ENCODE measurements around the gene ZNF691.
"Not testable (repeated sequence)": the region's sequence is repeated elsewhere in the genome, so short reads cannot be mapped to it uniquely, and the experiment has no call there.

The ZNF691 gene, protein sequence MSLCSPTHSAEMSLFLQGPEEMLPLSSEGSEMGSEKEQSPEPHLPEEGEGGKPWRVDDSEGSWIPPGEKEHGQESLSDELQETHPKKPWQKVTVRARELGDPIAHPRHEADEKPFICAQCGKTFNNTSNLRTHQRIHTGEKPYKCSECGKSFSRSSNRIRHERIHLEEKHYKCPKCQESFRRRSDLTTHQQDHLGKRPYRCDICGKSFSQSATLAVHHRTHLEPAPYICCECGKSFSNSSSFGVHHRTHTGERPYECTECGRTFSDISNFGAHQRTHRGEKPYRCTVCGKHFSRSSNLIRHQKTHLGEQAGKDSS

DNA sequence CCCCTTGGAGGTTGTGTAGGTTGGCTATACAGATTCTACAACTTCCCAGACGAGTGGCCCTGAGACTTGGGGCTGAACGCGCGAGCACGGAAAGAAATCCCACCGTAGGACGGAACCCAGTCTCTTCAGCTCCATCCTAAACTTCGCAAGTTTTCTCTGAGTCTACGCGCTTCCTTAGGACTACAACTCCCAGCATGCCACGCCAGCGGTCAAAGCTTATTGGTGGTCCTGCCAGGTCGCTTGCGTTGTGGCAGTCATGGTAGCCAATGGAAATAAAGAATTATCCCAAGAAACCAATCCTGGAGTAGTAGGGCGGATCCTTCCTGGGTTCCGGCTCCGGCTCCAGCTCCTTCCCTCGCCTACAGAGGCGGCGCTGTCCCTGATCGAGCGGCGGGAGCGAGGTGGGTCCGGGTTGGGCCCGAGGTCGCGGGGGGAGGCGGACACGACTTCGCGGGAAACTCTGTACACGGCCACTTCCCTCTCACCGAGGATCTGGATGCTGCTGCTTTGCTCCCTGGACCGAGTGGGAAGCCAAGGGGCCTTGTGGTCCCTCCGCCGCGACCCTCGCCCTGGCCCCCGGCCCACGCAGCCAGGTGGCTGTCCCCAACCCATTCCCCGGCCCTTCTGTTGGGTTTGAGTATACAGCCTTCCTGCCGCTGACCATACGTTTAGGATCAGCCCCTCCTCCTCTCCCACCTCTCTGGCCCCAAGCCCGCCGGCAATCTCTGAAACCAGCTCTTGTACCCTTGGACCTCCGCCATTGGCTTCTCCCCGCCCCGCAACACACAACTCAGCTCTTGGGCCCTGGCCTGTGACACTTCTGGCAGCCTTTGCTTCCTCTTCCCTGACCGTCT, at the start of gene ZNF691:
TSS of gene ZNF691 (plus strand) at position 357 of the 854 bp plus-strand sequence. CDS start 3,046 bp downstream, outside the sequence.
- peak; percentile 91 to 93 for DNase-seq (ENCODE audit: low read depth in 2 of 2)

DNA sequence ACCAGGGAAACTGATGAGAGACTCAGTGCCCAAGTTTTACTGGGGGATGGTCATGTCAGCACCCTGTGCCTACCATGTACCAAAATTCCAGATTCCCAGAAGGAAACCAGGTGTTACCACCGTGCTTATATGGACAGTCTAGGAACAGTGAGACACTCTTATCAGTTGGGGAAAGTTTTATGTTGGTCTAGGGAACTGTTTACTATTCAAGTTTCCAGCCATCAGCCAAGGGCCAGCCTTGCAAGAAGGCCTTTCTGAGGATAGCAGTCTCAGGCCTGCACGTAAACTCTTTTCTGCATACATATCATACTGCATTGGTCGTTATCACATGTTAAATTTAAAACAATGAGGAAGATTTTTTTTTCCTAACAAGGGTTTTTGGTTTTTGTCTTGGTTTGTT, 49.0 kb upstream of the ZNF691 start:
- no peak for DNase-seq (ENCODE audit: low read depth in 2 of 2)

DNA sequence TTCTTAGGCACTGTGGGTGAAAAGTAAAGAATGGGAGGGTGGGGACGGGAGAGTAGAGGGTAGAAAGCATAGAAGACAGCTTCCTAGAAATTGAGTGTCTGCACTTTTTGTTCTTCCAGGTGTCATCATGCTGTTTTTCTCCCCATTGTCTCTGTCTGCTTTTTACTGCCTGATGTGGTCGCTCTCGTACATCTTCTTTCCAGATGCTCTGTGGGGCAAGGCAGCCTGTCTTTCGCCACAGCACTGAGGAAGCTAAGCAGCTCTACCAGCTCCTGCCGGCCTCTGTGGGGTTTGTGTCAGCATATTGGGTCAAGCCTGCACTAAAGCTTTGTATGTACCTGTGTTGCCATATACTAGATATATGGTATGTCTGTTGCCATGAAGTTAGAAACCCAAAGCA, 48.4 kb upstream of the ZNF691 start:
- no peak for DNase-seq (ENCODE audit: low read depth in 2 of 2)

DNA sequence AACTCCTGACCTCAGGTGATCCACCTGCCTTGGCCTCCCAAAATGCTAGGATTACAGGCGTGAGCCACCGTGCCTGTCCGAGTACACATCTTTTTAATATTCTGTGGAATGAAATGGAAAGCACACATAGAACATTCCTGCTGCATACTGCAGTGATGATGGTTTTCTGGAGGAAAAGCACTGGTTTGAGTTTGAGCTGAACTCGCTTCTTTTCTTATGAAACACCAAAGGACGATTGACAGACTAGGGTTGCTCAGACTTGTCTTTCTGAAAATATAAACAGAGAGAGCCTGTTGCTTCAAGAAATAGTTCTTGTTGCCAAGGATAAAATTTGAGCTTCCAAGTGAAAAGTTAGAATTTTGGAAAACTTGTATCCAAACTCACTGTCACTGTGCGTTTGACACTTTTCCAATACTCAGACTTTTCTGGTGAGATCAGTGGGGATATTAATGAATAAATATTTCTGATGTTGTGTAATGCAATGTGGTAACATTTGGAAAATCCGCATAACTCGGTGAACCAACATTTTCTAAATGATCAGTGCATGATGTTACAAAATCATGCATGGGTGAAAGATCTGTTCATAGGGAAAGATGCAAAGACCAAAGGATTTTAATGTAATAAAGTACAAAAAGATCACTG, 44.5 kb upstream of the ZNF691 start:
- peak; percentile 53 to 54 for DNase-seq (ENCODE audit: low read depth in 2 of 2)

DNA sequence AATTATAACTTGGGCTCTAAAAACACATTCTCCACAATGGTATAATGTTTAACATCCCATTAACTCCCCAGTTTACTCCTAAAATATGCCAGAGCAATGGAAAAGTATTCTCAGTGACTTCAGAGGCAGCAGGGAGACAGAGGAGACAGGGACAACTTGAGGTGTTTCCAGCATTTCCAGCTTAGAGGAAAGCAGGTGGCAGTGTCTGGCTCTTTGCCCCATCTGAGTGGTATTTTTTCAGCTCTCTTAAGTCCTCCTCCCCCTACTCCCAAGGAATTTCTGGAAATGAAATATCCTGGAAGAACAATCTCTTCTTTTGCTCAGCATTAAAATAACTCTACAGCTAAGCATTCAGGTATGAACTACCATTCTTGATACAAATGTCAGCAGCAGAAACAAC, 40.2 kb upstream of the ZNF691 start:
- DNase-seq (ENCODE audit: low read depth in 2 of 2) = no peak

DNA sequence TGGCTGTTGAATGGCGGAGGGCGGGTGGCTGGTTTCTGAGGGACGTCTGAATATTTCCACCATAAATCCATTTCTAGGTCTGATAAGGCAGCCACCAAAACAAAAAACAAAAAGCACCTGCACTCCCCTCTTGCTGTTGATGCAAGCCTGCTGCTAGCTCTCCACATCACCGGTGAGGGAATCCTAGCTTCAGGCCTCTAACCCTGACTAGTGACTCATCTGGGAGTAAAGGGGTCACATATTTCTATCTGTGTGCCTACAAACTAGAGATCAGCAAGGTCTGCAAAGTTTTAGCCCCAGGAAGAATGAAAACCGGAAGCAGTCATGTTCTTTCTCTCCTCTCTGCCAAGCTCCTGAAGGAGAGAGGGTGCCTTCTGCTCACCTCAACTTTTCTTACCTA, 39.8 kb upstream of the ZNF691 start:
- no peak for DNase-seq (ENCODE audit: low read depth in 2 of 2)

DNA sequence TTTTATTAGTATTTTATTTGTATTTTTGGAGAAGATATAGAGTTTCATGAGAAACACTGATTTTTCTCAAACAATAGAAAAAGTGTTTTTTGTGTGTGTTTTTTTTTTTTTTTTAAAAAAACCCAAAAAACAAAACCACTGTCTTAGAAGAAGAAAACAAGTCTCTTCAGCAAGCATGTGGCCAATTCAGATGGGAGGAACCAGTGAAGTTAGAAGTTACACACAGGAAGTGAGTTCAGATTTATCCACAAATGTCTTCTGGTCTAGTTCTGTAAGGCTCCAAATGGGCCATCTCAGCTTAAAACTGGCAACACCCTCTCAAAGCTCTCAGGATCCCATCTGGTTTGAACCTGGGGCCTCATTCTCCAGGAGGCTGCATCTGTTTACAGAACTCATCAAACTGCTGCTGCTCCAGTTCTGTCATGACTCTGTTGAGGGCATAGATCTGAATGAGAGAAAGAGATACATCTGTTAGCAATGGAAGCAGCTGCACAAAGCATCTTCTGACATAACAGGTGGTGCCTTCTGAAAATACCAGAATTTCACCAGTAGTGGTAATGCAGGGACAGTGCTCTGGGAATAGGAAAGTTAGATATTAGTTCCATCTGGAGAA, 39.3 kb upstream of the ZNF691 start:
- DNase-seq (ENCODE audit: low read depth in 2 of 2) = no peak

DNA sequence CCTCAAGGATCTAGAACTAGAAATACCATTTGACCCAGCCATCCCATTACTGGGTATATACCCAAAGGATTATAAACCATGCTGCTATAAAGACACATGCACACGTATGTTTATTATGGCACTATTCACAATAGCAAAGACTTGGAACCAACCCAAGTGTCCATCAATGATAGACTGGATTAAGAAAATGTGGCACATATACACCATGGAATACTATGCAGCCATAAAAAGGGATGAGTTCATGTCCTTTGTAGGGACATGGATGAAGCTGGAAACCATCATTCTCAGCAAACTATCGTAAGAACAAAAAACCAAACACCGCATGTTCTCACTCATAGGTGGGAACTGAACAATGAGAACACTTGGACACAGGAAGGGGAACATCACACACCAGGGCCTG, 31.6 kb upstream of the ZNF691 start:
- not testable (repeated sequence) for DNase-seq (ENCODE audit: low read depth in 2 of 2)

DNA sequence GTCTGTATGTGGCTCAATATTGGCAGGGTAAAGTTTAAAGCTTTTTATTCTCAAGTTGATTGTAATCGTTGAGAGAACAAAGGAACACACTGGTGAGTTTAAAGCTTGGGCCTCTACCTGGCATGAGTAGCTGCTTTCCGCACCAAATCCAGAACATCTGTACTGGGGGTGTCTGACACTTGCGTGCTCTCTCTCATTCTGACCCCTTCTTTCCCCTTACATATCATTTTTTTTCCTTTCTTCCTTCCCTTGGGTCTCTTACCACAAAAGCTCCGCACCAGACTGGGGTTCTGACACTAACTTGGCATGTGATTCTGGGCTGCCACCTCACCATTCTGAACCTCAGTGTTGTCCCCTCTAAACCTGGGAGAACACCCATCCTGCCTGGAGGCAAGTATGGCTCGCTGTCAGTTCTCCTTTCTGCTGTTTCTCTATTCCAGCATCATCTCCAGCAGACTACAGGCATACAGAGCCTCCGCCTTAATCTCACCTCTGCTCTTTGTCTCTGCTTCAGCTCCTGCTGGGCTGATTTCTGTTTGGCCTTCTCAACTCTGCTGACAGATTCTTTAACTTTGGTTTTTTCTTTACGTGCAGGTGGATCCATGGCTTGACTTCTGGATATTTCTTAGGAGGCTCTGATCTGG, 30.4 kb upstream of the ZNF691 start:
- no peak for DNase-seq (ENCODE audit: low read depth in 2 of 2)

DNA sequence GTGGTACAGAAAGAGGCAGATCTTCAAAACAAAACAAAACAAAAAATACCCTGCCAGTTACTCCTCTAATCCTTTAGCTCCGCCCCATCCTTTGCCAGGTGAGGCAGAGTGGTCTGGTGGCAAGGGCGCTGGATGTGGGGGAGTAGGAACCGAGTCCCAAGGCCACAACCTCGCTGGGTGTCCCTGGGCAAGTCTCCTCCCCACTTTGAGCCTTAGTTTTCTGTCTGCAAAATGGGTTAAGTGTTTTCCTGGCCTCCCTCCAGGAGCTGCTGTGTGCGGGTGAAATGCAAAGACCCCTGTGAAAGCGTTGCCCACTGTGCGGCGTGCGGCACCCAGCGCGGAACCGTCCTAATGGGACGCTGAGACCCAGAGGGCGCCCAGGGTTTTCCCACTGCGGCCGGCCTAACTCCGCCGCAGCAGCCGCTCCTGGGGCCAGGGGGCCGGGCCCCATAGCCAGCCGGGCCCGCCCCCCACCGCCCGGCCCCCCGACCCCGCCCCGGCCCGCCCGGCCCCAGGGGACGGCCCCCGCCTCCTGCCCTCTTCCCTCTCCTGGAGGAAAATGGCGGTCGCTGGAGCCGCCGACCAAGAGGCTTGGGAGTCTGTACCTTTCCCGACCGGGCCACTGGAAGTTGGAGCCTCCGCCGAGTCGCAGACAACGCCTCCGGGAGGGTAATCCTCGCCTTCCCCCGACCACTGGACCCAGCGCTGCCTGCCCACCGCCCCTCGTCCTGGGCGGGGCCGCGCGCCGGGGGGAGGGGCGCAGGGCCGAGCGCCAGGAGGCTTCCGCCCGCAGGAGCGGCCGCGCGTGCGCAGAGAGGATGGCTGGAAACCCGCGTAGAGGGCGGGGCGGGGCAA, 29.6 kb upstream of the ZNF691 start, which contains the start of the genes ERMAP and SVBP:
TSS of gene ERMAP (plus strand) at position 538 of the 855 bp plus-strand sequence. CDS start 13,327 bp downstream, outside the sequence.
TSS of gene SVBP (minus strand) at position 813 of the 855 bp plus-strand sequence. CDS start 853 bp downstream, outside the sequence.
- peak; percentile 68 to 72 for DNase-seq (ENCODE audit: low read depth in 2 of 2)

DNA sequence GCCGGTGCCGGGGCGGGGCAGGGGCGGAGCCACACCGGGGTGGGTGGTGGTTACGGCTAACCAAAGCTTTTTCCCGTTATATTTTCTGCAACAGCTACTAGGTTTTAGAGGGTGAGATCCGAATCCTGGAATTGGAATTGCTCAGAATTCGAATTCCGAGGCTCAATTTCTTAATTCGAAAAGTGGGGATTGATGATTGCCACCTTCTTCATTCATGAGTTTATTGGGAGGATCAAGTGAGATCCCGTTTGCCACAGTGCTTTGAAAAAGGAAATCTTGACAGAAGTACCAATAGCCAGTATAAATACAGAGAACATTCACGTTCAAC, 29.0 kb upstream of the ZNF691 start:
- no peak for DNase-seq (ENCODE audit: low read depth in 2 of 2)

DNA sequence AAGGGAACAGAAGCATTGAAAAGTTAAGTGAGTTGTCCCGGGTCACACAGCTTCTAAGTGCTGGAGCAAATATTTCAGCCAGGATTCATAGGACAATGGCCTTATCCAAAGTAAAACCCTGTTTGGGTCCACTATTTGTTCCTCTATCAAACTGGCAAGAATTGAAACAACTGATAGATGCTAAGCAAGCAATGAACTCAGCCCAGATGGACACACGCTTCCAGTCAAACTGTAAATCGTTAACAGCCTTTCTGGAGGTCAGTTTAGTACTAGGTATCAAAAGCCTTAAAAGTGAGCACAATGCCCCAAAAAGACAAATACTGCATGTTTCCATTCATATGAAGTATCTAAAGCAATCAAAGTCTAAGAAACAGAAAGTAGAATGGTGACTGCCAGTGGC, 28.4 kb upstream of the ZNF691 start:
- no peak for DNase-seq (ENCODE audit: low read depth in 2 of 2)

DNA sequence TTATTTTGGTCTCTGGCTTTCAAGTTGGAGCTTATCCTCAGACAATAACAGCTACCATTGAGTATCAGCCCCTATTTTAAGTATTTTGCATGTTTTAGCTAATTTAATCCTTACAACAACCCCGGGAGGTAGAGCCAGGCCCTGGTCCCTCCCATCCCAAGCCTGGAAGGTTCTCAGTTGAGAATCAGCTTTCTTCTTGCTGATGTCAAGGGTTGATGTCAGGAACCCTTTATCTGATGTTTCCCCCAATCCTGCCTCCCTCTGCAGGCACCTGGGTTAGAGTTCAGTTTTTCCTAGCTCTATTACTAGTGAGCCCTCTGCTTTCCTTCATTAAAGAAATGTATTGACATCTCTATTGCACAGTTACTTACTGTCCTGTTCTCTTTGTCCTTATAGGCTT, 25.6 kb upstream of the ZNF691 start:
- DNase-seq (ENCODE audit: low read depth in 2 of 2) = no peak

DNA sequence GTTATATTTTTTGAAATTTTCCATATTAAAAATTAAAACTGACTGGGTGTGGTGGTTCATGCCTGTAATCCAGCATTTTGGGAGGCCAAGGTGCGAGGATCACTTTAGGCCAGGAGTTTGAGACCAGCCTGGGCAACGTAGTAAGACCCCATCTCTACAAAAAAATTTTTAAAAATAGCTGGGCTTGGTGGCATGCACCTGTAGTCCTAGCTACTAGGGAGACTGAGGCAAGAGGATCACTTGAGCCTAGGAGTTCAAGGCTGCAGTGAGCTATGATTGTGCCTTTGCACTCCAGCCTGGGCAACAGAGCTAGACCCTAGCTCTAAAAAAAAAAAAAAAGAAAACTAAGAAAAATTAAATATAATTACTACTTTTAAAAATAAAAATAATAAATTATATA, 24.7 kb upstream of the ZNF691 start:
- no peak for DNase-seq (ENCODE audit: low read depth in 2 of 2)

DNA sequence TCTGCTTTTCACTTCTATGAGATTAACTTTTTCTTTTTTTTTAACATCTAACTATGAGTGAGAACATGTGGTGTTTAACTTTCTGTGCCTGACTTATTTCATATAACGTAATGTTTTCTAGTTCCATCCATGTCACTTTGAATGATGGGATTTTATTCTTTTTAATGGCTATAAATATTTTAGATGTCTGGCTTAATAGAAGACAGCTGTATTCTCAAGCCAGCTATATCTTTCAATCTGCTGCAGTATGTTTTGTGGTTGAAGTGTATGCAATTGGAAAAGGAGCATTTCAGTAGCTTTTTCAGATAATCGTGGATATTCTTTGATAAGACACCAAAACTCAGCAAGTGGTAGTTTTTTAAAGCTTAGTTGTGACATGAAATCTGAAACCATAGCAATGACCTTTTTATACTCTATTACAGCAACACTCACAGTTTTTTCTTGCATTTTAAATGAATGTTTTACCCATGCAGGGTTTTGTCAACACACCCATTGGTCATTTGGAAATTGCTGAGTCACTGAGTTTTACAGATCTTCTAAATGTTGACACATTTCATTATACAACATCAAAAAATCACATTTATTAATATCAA, 23.5 kb upstream of the ZNF691 start:
- peak; percentile 81 to 87 for DNase-seq (ENCODE audit: low read depth in 2 of 2)

DNA sequence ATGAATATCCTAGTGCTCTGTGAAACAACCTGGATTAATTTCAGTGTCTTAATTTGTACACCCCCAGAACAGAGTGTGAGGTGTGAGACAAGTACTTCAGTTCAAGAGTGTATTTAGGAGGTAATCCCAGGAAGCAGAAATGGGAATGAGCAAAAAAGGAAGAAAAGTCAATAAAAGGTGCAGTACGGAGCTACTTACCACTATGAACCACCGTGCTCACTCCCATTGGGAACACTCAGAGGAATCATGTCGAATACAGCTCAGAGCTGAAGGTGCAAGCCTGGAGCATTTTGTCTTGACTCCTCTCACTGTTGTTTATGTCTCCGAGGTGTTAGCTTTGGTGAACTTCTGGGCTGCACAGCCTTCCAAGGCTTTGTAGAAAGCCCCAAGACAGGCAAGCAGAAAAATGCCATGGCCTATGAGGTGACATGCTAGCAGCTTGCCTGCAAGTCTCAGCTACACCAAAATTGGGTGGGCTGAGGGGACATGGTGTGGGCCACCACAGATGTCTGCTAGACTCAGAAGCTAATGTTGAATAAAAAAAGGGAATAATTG, 21.9 kb upstream of the ZNF691 start:
- no peak for DNase-seq (ENCODE audit: low read depth in 2 of 2)

DNA sequence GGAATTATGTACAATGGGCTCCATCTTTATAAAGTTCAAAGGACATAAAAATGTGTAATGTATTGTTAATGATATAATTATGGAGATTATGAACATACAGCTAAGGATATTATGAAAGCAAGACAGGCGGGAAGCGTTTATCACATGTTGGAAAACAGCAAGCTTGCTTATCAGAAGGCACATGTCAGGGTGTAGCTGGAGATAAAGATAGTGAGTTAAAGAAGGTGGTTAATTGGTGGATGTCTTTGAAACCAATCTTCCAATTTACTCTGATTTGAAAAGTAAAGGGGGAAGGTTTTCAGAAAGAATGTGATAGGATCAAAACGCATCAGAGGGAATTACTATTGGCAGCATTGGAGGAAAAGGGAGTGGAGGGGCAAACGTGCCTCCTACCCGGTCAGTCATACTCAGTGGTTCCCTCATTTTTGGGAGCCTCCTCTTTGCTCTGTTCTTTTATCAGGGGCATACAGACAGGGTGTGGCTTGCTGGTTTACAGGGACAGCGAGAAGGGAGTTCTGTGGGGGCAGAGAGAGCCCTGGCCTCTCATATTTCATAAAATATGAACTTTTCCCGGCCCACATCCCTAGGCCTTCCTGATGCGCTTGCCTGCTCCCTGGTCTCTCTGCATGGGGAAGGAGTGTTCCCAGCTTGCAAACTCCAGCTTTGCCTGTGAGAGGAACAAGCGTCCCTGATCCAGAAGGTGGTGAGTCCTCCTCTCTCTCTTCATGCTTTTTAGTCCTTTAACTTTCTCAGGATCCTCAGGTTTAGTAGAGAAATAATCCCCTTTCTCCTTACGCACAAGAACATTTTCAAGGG, 21.2 kb upstream of the ZNF691 start:
- DNase-seq (ENCODE audit: low read depth in 2 of 2) = no peak

DNA sequence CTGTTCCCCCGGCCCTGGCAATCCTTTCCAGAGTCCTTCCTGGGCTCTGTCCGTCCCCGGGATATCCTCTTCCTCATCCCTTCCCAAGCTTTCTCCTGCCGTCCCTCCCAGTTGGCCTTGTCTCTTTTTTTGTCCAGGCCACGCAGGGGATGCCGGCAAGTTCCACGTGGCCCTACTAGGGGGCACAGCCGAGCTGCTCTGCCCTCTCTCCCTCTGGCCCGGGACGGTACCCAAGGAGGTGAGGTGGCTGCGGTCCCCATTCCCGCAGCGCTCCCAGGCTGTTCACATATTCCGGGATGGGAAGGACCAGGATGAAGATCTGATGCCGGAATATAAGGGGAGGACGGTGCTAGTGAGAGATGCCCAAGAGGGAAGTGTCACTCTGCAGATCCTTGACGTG, 15.8 kb upstream of the ZNF691 start:
- no peak for DNase-seq (ENCODE audit: low read depth in 2 of 2)

DNA sequence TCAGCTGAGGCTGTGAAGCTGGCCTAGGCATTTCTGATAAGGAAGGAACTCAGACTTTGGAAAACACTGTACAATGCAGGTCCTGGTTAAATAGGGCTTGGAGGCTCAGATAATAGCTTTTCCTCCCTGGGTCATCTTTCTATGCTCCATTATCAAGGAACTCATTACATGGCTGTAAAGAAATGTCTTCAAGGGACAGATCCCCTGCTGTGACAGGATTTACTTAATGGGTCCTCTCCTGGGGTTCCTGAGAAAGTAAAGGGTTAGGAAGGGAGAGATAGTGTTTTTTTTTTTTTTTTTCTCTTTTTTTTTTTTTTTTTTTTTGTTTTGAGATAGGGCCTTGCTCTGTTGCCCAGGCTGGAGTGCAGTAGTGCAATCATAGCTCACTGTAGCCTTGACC, 15.1 kb upstream of the ZNF691 start:
- no peak for DNase-seq (ENCODE audit: low read depth in 2 of 2)

Measured in fibroblast of skin of left biceps (primary cell).